SK-N-MC (cell line): ENCODE measurements around the gene OR6V1.

ENCODE experiments used
- EZH2 ChIP-seq: fragments of 200-600 bp; sonication (generic); IDR thresholded peaks from one replicate; pipeline ENCODE4 v1.6.1; 2017; ENCODE audit warnings: antibody characterized with exemption
- POLR2AphosphoS5 ChIP-seq: IDR thresholded peaks from 2 replicates; pipeline ENCODE4 v1.6.1; 2012; ENCODE audit warnings: mild to moderate bottlenecking, low read depth, low read length, borderline replicate concordance

DNA sequence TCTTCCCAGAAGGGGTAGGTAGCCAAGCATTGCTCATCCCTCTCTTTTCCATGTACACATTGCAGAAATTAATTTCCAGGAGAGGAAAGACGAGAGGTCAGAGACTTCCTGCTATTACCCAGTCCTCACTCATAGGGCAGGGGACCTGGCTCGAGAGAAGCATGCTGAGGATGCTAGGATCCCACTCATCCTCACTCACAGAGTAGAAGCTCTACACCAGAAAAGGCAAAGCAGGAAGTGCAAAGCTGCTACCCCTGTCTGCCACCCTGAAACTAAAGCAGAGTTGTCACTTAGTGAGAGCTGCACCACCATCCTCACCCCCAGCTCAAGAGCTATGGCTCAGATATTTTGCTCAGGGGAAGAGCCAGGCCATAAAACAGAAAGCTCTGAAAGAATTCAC lies 35.1 kb upstream of the OR6V1 start:
- TF ChIP-seq POLR2AphosphoS5, result no peak
- no peak for TF ChIP-seq EZH2
